Measurements from ENCODE around the gene RGS6. TPM values are rescaled to one million over a fixed set of nuclear protein-coding genes. Genes with fewer than 3 reads are reported as not detected.

RGS6 gene
- total and polyA plus RNA-seq, 4 experiments from 2014 or later = 0.32 TPM; not detected in 3

DNA sequence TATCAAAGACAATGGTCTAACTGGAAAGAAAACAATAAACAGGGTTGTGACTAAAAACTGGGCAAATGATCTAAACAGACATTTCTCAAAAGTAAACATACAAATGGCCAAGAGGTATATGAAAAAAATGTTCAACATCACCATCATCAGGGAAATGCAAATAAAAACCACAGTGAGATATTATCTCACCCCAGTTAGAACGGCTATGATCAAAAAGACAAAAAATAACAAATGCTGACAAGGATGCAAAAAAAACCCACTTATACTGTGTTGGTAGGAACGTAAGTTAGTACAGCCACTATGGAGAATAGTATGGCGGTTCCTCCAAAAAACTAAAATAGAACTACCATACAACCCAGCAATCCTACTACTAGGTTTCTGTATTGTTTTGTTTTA lies 470.1 kb downstream of the RGS6 start:
- Mint-ChIP-seq H3K27ac (peak overlapping the region in 2 of 7 donors; percentile 2 to 20), H3K9me3 (peaks cover 0 to 5% (median 0%) of the 10 kb centered on the region in 8 donors), H3K36me3 (no peaks in the 10 kb centered on the region), H3K4me1 (peaks cover 11 to 22% (median 15%) of the 10 kb centered on the region in 4 donors), H3K4me3 (peak overlapping the region in 4 of 8 donors; percentile 3 to 81 (median 33)), H3K27me3 (peaks cover 24 to 26% of the 10 kb centered on the region in 2 donors)
- H3K9me3 ChIP-seq (ENCODE audit: control insufficient read depth in 1 of 2, low read length in 2 of 2) = no peaks in the 10 kb centered on the region
- POLR2A ChIA-PET (ENCODE audit: partially characterized antibody) = no interaction called here
- no peaks in the 10 kb centered on the region for H3K27me3 ChIP-seq (ENCODE audit: insufficient read depth, low read length)
- H3K36me3 ChIP-seq (ENCODE audit: insufficient read depth, low read length) = no peaks in the 10 kb centered on the region
- H3K4me3 ChIP-seq (ENCODE audit: low read length in 2 of 2) = no peak overlapping the region
- H3K4me1 ChIP-seq (ENCODE audit: insufficient read depth, low read length) = peaks cover 15% of the 10 kb centered on the region
- DNase-seq = peak in 2 of 5 donors; percentile 20 to 38
- H3K27ac ChIP-seq (ENCODE audit: low read depth, low read length) = no peak overlapping the region
- intact Hi-C loops (cut with micrococcal nuclease) = no loop called here
- CTCF ChIA-PET (ENCODE audit: partially characterized antibody) = no interaction called here

DNA sequence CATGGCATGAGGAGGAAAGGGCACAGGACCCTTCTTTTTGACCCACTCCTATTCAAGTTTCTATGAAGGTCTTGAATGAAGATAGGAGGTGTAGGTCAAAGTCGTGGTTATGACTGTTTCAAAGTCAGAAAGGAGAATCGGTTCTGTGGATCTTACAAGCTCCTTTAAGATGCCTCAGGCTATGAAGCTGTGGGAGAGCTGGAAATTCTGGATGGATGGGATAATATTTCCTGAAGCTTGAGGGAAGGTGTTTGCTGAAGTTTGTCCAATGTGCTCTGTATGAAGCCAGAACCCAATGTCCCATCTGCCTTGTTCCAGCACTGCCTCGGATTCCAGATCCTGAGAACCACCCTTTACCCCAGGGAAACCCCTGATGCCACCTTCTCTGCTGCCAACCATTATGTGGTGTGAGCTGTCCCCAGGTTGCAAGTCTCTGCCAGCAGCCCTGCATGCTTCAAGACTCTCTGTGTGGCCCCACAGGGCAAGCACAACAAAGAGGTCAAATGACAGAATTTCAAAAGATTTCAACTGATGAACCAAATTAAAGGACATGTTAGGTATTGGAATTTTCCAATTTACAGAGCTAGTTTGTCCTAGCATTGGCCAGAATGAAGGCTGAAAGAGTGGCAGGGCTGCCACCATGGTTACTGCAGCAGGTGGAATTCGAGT lies 472.0 kb downstream of the RGS6 start:
- ChIA-PET CTCF (ENCODE audit: partially characterized antibody) (no interaction called here), POLR2A (ENCODE audit: partially characterized antibody) (no interaction called here)
- intact Hi-C loops (cut with micrococcal nuclease) = no loop called here
- Mint-ChIP-seq H3K4me3 (no peak overlapping the region), H3K27ac (no peak overlapping the region), H3K27me3 (peaks cover 22 to 27% of the 10 kb centered on the region in 2 donors), H3K9me3 (peaks cover 0 to 10% (median 2%) of the 10 kb centered on the region in 8 donors), H3K36me3 (no peaks in the 10 kb centered on the region), H3K4me1 (peaks cover 11 to 22% (median 15%) of the 10 kb centered on the region in 4 donors)
- Histone ChIP-seq H3K27me3 (ENCODE audit: insufficient read depth, low read length) (no peaks in the 10 kb centered on the region), H3K4me3 (ENCODE audit: low read length in 2 of 2) (no peak overlapping the region), H3K36me3 (ENCODE audit: insufficient read depth, low read length) (no peaks in the 10 kb centered on the region), H3K9me3 (ENCODE audit: control insufficient read depth in 1 of 2, low read length in 2 of 2) (no peaks in the 10 kb centered on the region), H3K4me1 (ENCODE audit: insufficient read depth, low read length) (peaks cover 15% of the 10 kb centered on the region), H3K27ac (ENCODE audit: low read depth, low read length) (no peak overlapping the region)
- no peak for DNase-seq

DNA sequence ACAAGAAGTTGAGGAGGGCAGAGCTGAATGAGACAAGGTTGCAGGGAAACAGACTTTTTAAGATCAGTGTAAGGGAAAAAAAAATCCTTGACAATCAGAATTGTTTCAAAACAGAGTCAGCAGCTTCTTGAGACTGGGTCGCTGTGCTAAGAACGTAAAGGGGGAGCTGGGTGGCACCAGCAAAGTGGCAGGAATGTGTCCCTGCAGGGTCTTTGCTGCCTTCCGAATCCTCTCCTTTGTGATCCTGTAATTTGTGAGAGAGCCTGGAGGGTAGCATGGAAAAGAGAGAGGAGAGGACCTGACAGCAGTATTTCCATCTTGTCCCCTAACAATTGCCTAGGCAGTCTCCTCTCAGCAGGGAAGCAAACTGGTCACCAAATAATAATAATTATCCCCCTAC lies 472.8 kb downstream of the RGS6 start:
- H3K27me3 Mint-ChIP-seq = peaks cover 20 to 27% of the 10 kb centered on the region in 2 donors
- peaks cover 11 to 22% (median 15%) of the 10 kb centered on the region in 4 donors for H3K4me1 Mint-ChIP-seq
- no peak overlapping the region for H3K27ac Mint-ChIP-seq
- H3K9me3 Mint-ChIP-seq = peaks cover 0 to 9% (median 4%) of the 10 kb centered on the region in 8 donors
- ChIA-PET POLR2A (ENCODE audit: partially characterized antibody) (no interaction called here), CTCF (ENCODE audit: partially characterized antibody) (no interaction called here)
- H3K36me3 ChIP-seq (ENCODE audit: insufficient read depth, low read length) = no peaks in the 10 kb centered on the region
- H3K4me1 ChIP-seq (ENCODE audit: insufficient read depth, low read length) = peaks cover 15% of the 10 kb centered on the region
- no peak overlapping the region for H3K4me3 ChIP-seq (ENCODE audit: low read length in 2 of 2)
- H3K27ac ChIP-seq (ENCODE audit: low read depth, low read length) = no peak overlapping the region
- no peaks in the 10 kb centered on the region for H3K36me3 Mint-ChIP-seq
- DNase-seq = no peak
- intact Hi-C loops (cut with micrococcal nuclease) = no loop called here
- no peak overlapping the region for H3K4me3 Mint-ChIP-seq
- no peaks in the 10 kb centered on the region for H3K27me3 ChIP-seq (ENCODE audit: insufficient read depth, low read length)
- H3K9me3 ChIP-seq (ENCODE audit: control insufficient read depth in 1 of 2, low read length in 2 of 2) = no peaks in the 10 kb centered on the region

DNA sequence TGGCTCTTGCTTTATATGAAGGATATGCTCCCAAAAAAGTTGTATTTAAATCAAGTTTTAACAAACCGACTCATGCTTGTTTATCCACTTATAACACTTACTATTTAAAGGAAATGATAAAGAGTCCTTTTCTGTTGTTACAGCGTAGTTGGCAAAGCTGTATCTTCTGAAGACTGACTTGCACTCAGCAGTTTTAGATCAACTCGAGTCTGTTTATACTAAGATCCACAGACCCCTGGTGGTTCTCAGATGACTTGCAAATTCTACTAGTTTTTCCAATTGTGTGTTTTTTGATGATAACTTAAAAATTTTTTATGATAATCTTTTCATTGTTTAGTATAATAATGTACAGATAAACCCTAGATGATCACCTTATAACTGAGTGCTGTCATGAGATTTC lies 475.8 kb downstream of the RGS6 start:
- Mint-ChIP-seq H3K4me1 (peaks cover 0 to 4% (median 2%) of the 10 kb centered on the region in 4 donors), H3K9me3 (peaks cover 0 to 10% (median 7%) of the 10 kb centered on the region in 8 donors), H3K27me3 (peaks cover 13 to 20% of the 10 kb centered on the region in 2 donors), H3K27ac (no peak overlapping the region), H3K4me3 (no peak overlapping the region), H3K36me3 (no peaks in the 10 kb centered on the region)
- POLR2A ChIA-PET (ENCODE audit: partially characterized antibody) = no interaction called here
- no peaks in the 10 kb centered on the region for H3K4me1 ChIP-seq (ENCODE audit: insufficient read depth, low read length)
- no peaks in the 10 kb centered on the region for H3K27me3 ChIP-seq (ENCODE audit: insufficient read depth, low read length)
- intact Hi-C loops (cut with micrococcal nuclease) = no loop called here
- no peak for DNase-seq
- no peaks in the 10 kb centered on the region for H3K9me3 ChIP-seq (ENCODE audit: control insufficient read depth in 1 of 2, low read length in 2 of 2)
- H3K4me3 ChIP-seq (ENCODE audit: low read length in 2 of 2) = no peak overlapping the region
- H3K27ac ChIP-seq (ENCODE audit: low read depth, low read length) = no peak overlapping the region
- CTCF ChIA-PET (ENCODE audit: partially characterized antibody) = no interaction called here
- no peaks in the 10 kb centered on the region for H3K36me3 ChIP-seq (ENCODE audit: insufficient read depth, low read length)

GRCh38 chr14:72409047-72409446 lies 476.8 kb downstream of the RGS6 start:
- POLR2A ChIA-PET (ENCODE audit: partially characterized antibody) = no interaction called here
- H3K4me3 Mint-ChIP-seq = no peak overlapping the region
- Histone ChIP-seq H3K4me1 (ENCODE audit: insufficient read depth, low read length) (no peaks in the 10 kb centered on the region), H3K27ac (ENCODE audit: low read depth, low read length) (no peak overlapping the region), H3K27me3 (ENCODE audit: insufficient read depth, low read length) (no peaks in the 10 kb centered on the region), H3K4me3 (ENCODE audit: low read length in 2 of 2) (no peak overlapping the region), H3K9me3 (ENCODE audit: control insufficient read depth in 1 of 2, low read length in 2 of 2) (no peaks in the 10 kb centered on the region), H3K36me3 (ENCODE audit: insufficient read depth, low read length) (no peaks in the 10 kb centered on the region)
- CTCF ChIA-PET (ENCODE audit: partially characterized antibody) = no interaction called here
- intact Hi-C loops (cut with micrococcal nuclease) = no loop called here
- DNase-seq = no peak
- H3K27ac Mint-ChIP-seq = no peak overlapping the region
- H3K36me3 Mint-ChIP-seq = no peaks in the 10 kb centered on the region
- peaks cover 0 to 10% (median 7%) of the 10 kb centered on the region in 8 donors for H3K9me3 Mint-ChIP-seq
- peaks cover 11 to 17% of the 10 kb centered on the region in 2 donors for H3K27me3 Mint-ChIP-seq
- peaks cover 0 to 1% (median 0%) of the 10 kb centered on the region in 4 donors for H3K4me1 Mint-ChIP-seq

DNA sequence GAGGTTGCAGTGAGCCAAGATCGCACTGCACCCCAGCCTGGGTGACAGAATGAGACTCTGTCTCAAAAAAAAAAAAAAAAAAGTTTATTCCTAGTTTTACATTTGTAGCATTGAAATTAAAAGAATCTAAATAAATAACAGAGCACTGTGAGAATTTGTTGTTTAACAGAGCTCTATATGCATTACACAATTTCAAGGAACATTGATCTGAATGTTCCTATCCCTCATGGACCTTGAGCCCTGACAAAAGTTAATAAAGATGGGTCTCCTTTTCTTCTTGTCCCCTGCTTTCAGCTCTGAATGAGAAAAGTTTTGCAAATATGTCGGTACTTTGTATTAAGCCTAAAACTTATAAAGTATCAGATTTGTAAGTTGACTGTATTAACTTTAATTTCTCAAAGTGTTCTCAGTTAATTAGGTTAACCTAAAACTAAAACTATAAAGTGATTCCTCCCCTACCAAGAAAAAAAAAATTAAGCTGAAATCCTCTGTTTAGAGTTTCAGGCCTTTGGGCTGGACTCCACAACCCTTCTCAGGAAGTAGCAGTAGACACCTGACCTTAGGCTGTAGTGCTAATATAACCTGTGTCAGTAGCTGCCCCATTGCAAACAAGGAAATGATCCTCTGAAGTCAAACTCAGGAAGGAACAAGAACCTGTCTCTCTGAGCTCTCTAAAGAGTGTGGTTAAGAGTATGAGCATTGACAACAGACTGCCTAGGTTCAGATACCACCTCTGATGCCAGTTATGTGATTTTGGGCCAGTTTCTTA lies 484.0 kb downstream of the RGS6 start:
- no peak for DNase-seq
- Mint-ChIP-seq H3K9me3 (peaks cover 0 to 13% (median 8%) of the 10 kb centered on the region in 8 donors), H3K4me1 (peaks cover 0 to 4% (median 3%) of the 10 kb centered on the region in 4 donors), H3K4me3 (no peak overlapping the region), H3K36me3 (no peaks in the 10 kb centered on the region), H3K27me3 (peaks cover 7 to 15% of the 10 kb centered on the region in 2 donors), H3K27ac (no peak overlapping the region)
- Histone ChIP-seq H3K36me3 (ENCODE audit: insufficient read depth, low read length) (no peaks in the 10 kb centered on the region), H3K27me3 (ENCODE audit: insufficient read depth, low read length) (no peaks in the 10 kb centered on the region), H3K9me3 (ENCODE audit: control insufficient read depth in 1 of 2, low read length in 2 of 2) (no peaks in the 10 kb centered on the region), H3K27ac (ENCODE audit: low read depth, low read length) (no peak overlapping the region), H3K4me3 (ENCODE audit: low read length in 2 of 2) (no peak overlapping the region), H3K4me1 (ENCODE audit: insufficient read depth, low read length) (no peaks in the 10 kb centered on the region)
- intact Hi-C loops (cut with micrococcal nuclease) = no loop called here
- POLR2A ChIA-PET (ENCODE audit: partially characterized antibody) = no interaction called here
- CTCF ChIA-PET (ENCODE audit: partially characterized antibody) = interaction anchor here (0.8 kb wide), 1 partner anchor 11 kb away, joined by 3 read pairs; no protein-coding TSS in a partner anchor

GRCh38 chr14:72416892-72417291 lies 484.7 kb downstream of the RGS6 start:
- Mint-ChIP-seq H3K27ac (no peak overlapping the region), H3K27me3 (peaks cover 7 to 15% of the 10 kb centered on the region in 2 donors), H3K4me1 (peaks cover 0 to 4% (median 3%) of the 10 kb centered on the region in 4 donors), H3K36me3 (no peaks in the 10 kb centered on the region), H3K4me3 (no peak overlapping the region), H3K9me3 (peaks cover 0 to 13% (median 8%) of the 10 kb centered on the region in 8 donors)
- intact Hi-C loops (cut with micrococcal nuclease) = no loop called here
- POLR2A ChIA-PET (ENCODE audit: partially characterized antibody) = no interaction called here
- H3K4me1 ChIP-seq (ENCODE audit: insufficient read depth, low read length) = no peaks in the 10 kb centered on the region
- DNase-seq = no peak
- H3K27me3 ChIP-seq (ENCODE audit: insufficient read depth, low read length) = no peaks in the 10 kb centered on the region
- H3K4me3 ChIP-seq (ENCODE audit: low read length in 2 of 2) = no peak overlapping the region
- CTCF ChIA-PET (ENCODE audit: partially characterized antibody) = interaction anchor here (0.8 kb wide), 1 partner anchor 11 kb away, joined by 3 read pairs; no protein-coding TSS in a partner anchor
- H3K9me3 ChIP-seq (ENCODE audit: control insufficient read depth in 1 of 2, low read length in 2 of 2) = no peaks in the 10 kb centered on the region
- H3K36me3 ChIP-seq (ENCODE audit: insufficient read depth, low read length) = no peaks in the 10 kb centered on the region
- no peak overlapping the region for H3K27ac ChIP-seq (ENCODE audit: low read depth, low read length)
